MM.1S (cell line): ENCODE measurements around the gene PGPEP1.

ENCODE experiments used
- DNase-seq: peaks from one replicate; pipeline ENCODE4 v3.0.0-alpha.2; 2015
- H2AFZ ChIP-seq: fragments of 300-600 bp; sonication (generic); 2 replicates; pipeline ENCODE4 v1.6.0; 2016; ENCODE audit warnings: antibody characterized with exemption, low read length
- H3F3A ChIP-seq: fragments of 300-600 bp; sonication (generic); 2 replicates; pipeline ENCODE4 v1.6.1; 2016; ENCODE audit warnings: mild to moderate bottlenecking, antibody characterized with exemption, low read length, moderate library complexity, mixed read lengths; ENCODE audit not compliant: insufficient read depth
- H3K27ac ChIP-seq: fragments of 300-600 bp; sonication (generic); 2 replicates; pipeline ENCODE4 v1.5.1; 2016; ENCODE audit warnings: mild to moderate bottlenecking, low read length
- H3K27me3 ChIP-seq: fragments of 300-600 bp; sonication (generic); replicated peaks from 2 replicates; pipeline ENCODE4 v1.6.0; 2016; ENCODE audit warnings: low read length; ENCODE audit not compliant: insufficient read depth
- H3K36me3 ChIP-seq: fragments of 300-600 bp; sonication (generic); replicated peaks from 2 replicates; pipeline ENCODE4 v1.6.1; 2016; ENCODE audit warnings: mild to moderate bottlenecking, low read length, mixed read lengths; ENCODE audit not compliant: insufficient read depth
- H3K4me1 ChIP-seq: fragments of 300-600 bp; sonication (generic); 2 replicates; pipeline ENCODE4 v1.6.1; 2016; ENCODE audit warnings: low read length, mixed read lengths
- H3K4me2 ChIP-seq: fragments of 300-600 bp; sonication (generic); 2 replicates; pipeline ENCODE4 v1.6.0; 2016; ENCODE audit warnings: low read depth, low read length
- H3K4me3 ChIP-seq: fragments of 300-600 bp; sonication (generic); 2 replicates; pipeline ENCODE4 v1.5.1; 2016; ENCODE audit warnings: low read length, mixed read lengths
- H3K79me2 ChIP-seq: fragments of 300-600 bp; sonication (generic); 2 replicates; pipeline ENCODE4 v1.6.1; 2016; ENCODE audit warnings: mixed run types, low read length, mixed read lengths
- H3K9ac ChIP-seq: fragments of 300-600 bp; sonication (generic); 2 replicates; pipeline ENCODE4 v1.6.1; 2016; ENCODE audit warnings: low read length, mixed read lengths
- H3K9me2 ChIP-seq: fragments of 300-600 bp; sonication (generic); replicated peaks from 2 replicates; pipeline ENCODE4 v1.6.1; 2016; ENCODE audit warnings: mild to moderate bottlenecking, low read length, mixed read lengths; ENCODE audit not compliant: insufficient read depth
- H3K9me3 ChIP-seq: fragments of 300-600 bp; sonication (generic); replicated peaks from 2 replicates; pipeline ENCODE4 v1.6.1; 2016; ENCODE audit warnings: mild to moderate bottlenecking, low read length, mixed read lengths; ENCODE audit not compliant: insufficient read depth
- H4K20me1 ChIP-seq: fragments of 300-600 bp; sonication (generic); 2 replicates; pipeline ENCODE4 v1.6.1; 2016; ENCODE audit warnings: mild to moderate bottlenecking, low read length, moderate library complexity, mixed read lengths; ENCODE audit not compliant: insufficient read depth
- CTCF ChIP-seq: fragments of 300-600 bp; sonication (generic); IDR thresholded peaks from 2 replicates; pipeline ENCODE4 v1.5.1; 2016; ENCODE audit warnings: antibody characterized with exemption, low read length, mixed read lengths
- EZH2 ChIP-seq: fragments of 300-600 bp; sonication (generic); optimal IDR thresholded peaks from 2 replicates; pipeline ENCODE3; 2017; ENCODE audit warnings: low read depth, mild to moderate bottlenecking, antibody characterized with exemption, low read length, mixed read lengths
- EZH2phosphoT487 ChIP-seq: fragments of 300-600 bp; sonication (generic); IDR thresholded peaks from 2 replicates; pipeline ENCODE4 v1.6.1; 2018; ENCODE audit warnings: antibody characterized with exemption, low read length

PGPEP1 gene

GRCh38 chr19:18373892-18374629, 33.7 kb downstream of the PGPEP1 start:
- H2AFZ ChIP-seq, result 0 out of 2 replicates have a peak overlapping the region, but pooled peaks have one; percentile 27
- H3K9ac ChIP-seq, result no peak overlapping the region
- TF ChIP-seq CTCF, result no peak
- no peaks in the 10 kb centered on the region for H3K9me2 ChIP-seq
- H3K4me3 ChIP-seq, result no peak overlapping the region
- no peaks in the 10 kb centered on the region for H4K20me1 ChIP-seq
- H3K9me3 ChIP-seq, result no peaks in the 10 kb centered on the region
- no peaks in the 10 kb centered on the region for H3K27me3 ChIP-seq
- no peak overlapping the region for H3K27ac ChIP-seq
- peak; percentile 9 for DNase-seq
- H3K4me1 ChIP-seq, result peaks cover 6% of the 10 kb centered on the region
- no peaks in the 10 kb centered on the region for H3K36me3 ChIP-seq
- no peak overlapping the region for H3K4me2 ChIP-seq
- no peaks in the 10 kb centered on the region for H3K79me2 ChIP-seq
- H3F3A ChIP-seq, result no peaks in the 10 kb centered on the region

GRCh38 chr19:18377026-18377425, 36.6 kb downstream of the PGPEP1 start:
- H3F3A ChIP-seq, result no peaks in the 10 kb centered on the region

GRCh38 chr19:18379803-18380747, 39.7 kb downstream of the PGPEP1 start:
- TF ChIP-seq CTCF (no peak), EZH2phosphoT487 (no peak), EZH2 (no peak)
- DNase-seq, result no peak
- H3K4me2 ChIP-seq, result no peak overlapping the region

More at GRCh38 chr19:18377026-18377425, 36.6 kb downstream of the PGPEP1 start:
- no peak overlapping the region for H3K4me3 ChIP-seq
- no peaks in the 10 kb centered on the region for H3K9me3 ChIP-seq
- no peaks in the 10 kb centered on the region for H4K20me1 ChIP-seq
- no peaks in the 10 kb centered on the region for H3K36me3 ChIP-seq
- H3K27me3 ChIP-seq, result no peaks in the 10 kb centered on the region
- DNase-seq, result no peak
- no peak overlapping the region for H3K9ac ChIP-seq
- H3K4me2 ChIP-seq, result no peak overlapping the region
- H3K79me2 ChIP-seq, result no peaks in the 10 kb centered on the region
- TF ChIP-seq CTCF (no peak), EZH2 (no peak), EZH2phosphoT487 (no peak)
- H3K27ac ChIP-seq, result no peak overlapping the region
- no peaks in the 10 kb centered on the region for H3K9me2 ChIP-seq
- H2AFZ ChIP-seq, result no peak overlapping the region
- H3K4me1 ChIP-seq, result peaks cover 6% of the 10 kb centered on the region

More at GRCh38 chr19:18379803-18380747, 39.7 kb downstream of the PGPEP1 start:
- no peaks in the 10 kb centered on the region for H4K20me1 ChIP-seq
- no peaks in the 10 kb centered on the region for H3K9me2 ChIP-seq
- H3K4me1 ChIP-seq, result no peaks in the 10 kb centered on the region
- no peak overlapping the region for H3K27ac ChIP-seq
- peaks cover 13% of the 10 kb centered on the region for H3K27me3 ChIP-seq
- no peaks in the 10 kb centered on the region for H3K36me3 ChIP-seq
- no peaks in the 10 kb centered on the region for H3F3A ChIP-seq
- H3K9me3 ChIP-seq, result no peaks in the 10 kb centered on the region
- H3K9ac ChIP-seq, result no peak overlapping the region
- no peak overlapping the region for H3K4me3 ChIP-seq
- H2AFZ ChIP-seq, result no peak overlapping the region
- H3K79me2 ChIP-seq, result no peaks in the 10 kb centered on the region
